H1 (cell line): Measurements from ENCODE around the gene CCDC127. TPM values are rescaled to one million over a fixed set of nuclear protein-coding genes. Genes with fewer than 3 reads are reported as not detected.

Source experiments
- CTCF ChIA-PET: fragments of 300-600 bp; sonication (Branson Sonifier 250); formaldehyde crosslinking; loops from one replicate; lab custom pipeline; 2021; ENCODE audit not compliant: partially characterized antibody; lab: Charles Lee
- POLR2A ChIA-PET: fragments of 300-600 bp; sonication (Branson Sonifier 250); formaldehyde crosslinking; loops from one replicate; lab custom pipeline; 2021; ENCODE audit warnings: inconsistent platforms; ENCODE audit not compliant: partially characterized antibody; lab: Charles Lee
- DNase-seq, 2 experiments: peaks; one replicate each; pipeline versions ENCODE4 v3.0.0 to v3.0.0-alpha.2; 2010 to 2022; ENCODE audit warnings: low spot score in 2 of 2, low read depth in 1 of 2, mixed read lengths in 1 of 2
- FAIRE-seq: peaks from 2 replicates; lab custom pipeline; 2011; peaks lifted over from hg19 to GRCh38; lab: Jason Lieb, UNC
- H2AFZ ChIP-seq: 2 replicates; pipeline ENCODE4 v1.8.1; 2012; ENCODE audit warnings: low read length, inconsistent platforms
- H2AK5ac ChIP-seq: 2 replicates; pipeline ENCODE4 v1.6.1; 2013; ENCODE audit warnings: low read depth, low read length
- H2BK120ac ChIP-seq: replicated peaks from 2 replicates; pipeline ENCODE3; 2013; ENCODE audit warnings: low read depth, low read length, inconsistent platforms
- H2BK12ac ChIP-seq: 2 replicates; pipeline ENCODE4 v1.6.1; 2013; ENCODE audit warnings: low read depth, low read length
- H2BK15ac ChIP-seq: 2 replicates; pipeline ENCODE4 v1.6.1; 2013; ENCODE audit warnings: low read length
- H2BK20ac ChIP-seq: 2 replicates; pipeline ENCODE4 v1.6.1; 2013; ENCODE audit warnings: low read length
- H2BK5ac ChIP-seq: 2 replicates; pipeline ENCODE4 v1.6.1; 2013; ENCODE audit warnings: low read depth, low read length
- H3K14ac ChIP-seq: 2 replicates; pipeline ENCODE4 v1.6.1; 2013; ENCODE audit warnings: inconsistent platforms; ENCODE audit not compliant: insufficient read length
- H3K18ac ChIP-seq: 2 replicates; pipeline ENCODE4 v1.6.1; 2013; ENCODE audit warnings: low read length; ENCODE audit errors: extremely low read depth
- H3K23ac ChIP-seq: 2 replicates; pipeline ENCODE4 v1.6.1; 2013; ENCODE audit warnings: inconsistent platforms; ENCODE audit not compliant: insufficient read length
- H3K23me2 ChIP-seq: 2 replicates; pipeline ENCODE4 v1.6.1; 2013; ENCODE audit warnings: low read depth, low read length
- H3K27ac ChIP-seq: 2 replicates; pipeline ENCODE4 v1.6.1; 2011; ENCODE audit warnings: low read depth, low read length, inconsistent platforms
- H3K27me3 ChIP-seq, 4 experiments: replicated peaks in 1 of 4; 1 replicate in 1 of 4; 2 replicates in 3 of 4; pipeline versions ENCODE4 v1.6.1 to v1.8.1; 2011 to 2013; ENCODE audit warnings: low read length in 3 of 4, mild to moderate bottlenecking in 3 of 4, inconsistent platforms in 2 of 4, mixed read lengths in 2 of 4, moderate library complexity in 1 of 4; ENCODE audit not compliant: control insufficient read depth in 3 of 4, insufficient read depth in 3 of 4; ENCODE audit errors: extremely low read depth in 1 of 4
- H3K36me3 ChIP-seq, 4 experiments: 2 replicates each; pipeline versions ENCODE4 v1.6.1 to v1.8.1; 2011 to 2013; ENCODE audit warnings: mild to moderate bottlenecking in 4 of 4, low read length in 3 of 4, moderate library complexity in 2 of 4, control low read depth in 1 of 4, inconsistent platforms in 1 of 4; ENCODE audit not compliant: insufficient read depth in 4 of 4, control insufficient read depth in 2 of 4
- H3K4ac ChIP-seq: replicated peaks from 2 replicates; pipeline ENCODE3; 2013; ENCODE audit warnings: low read length, low read depth, mixed read lengths, inconsistent platforms; ENCODE audit not compliant: insufficient read length
- H3K4me1 ChIP-seq, 4 experiments: replicated peaks in 1 of 4; 1 replicate in 1 of 4; 2 replicates in 3 of 4; pipeline versions ENCODE4 v1.6.1 to v1.8.1; 2011 to 2013; ENCODE audit warnings: low read length in 3 of 4, inconsistent platforms in 2 of 4, mixed read lengths in 1 of 4; ENCODE audit not compliant: insufficient read depth in 4 of 4, control insufficient read depth in 3 of 4
- H3K4me2 ChIP-seq, 2 experiments: 2 replicates each; pipeline versions ENCODE4 v1.6.1 to v1.8.1; 2011 to 2013; ENCODE audit warnings: low read depth in 2 of 2, low read length in 2 of 2, control low read depth in 1 of 2, inconsistent platforms in 1 of 2, mild to moderate bottlenecking in 1 of 2; ENCODE audit not compliant: insufficient read depth in 1 of 2
- H3K4me3 ChIP-seq, 4 experiments: fragments of 200-600, 300-600 bp in 1 of 4; sonication (generic), shearing (Covaris generic), sonication (Bioruptor Twin) in 1 of 4; 2 replicates each; pipeline versions ENCODE4 v1.5.1 to v1.8.1; 2011 to 2016; ENCODE audit warnings: low read length in 4 of 4, low read depth in 3 of 4, control low read depth in 2 of 4, inconsistent platforms in 2 of 4, mild to moderate bottlenecking in 2 of 4, mixed read lengths in 1 of 4, moderate library complexity in 1 of 4; ENCODE audit not compliant: insufficient read depth in 2 of 4; ENCODE audit errors: extremely low read depth in 1 of 4
- H3K56ac ChIP-seq: replicated peaks from 2 replicates; pipeline ENCODE3; 2013; ENCODE audit warnings: low read depth, mild to moderate bottlenecking, mixed read lengths, low read length, inconsistent platforms; ENCODE audit not compliant: insufficient read length
- H3K79me1 ChIP-seq: 2 replicates; pipeline ENCODE4 v1.6.1; 2013; ENCODE audit warnings: low read depth, low read length, control low read depth
- H3K79me2 ChIP-seq, 2 experiments: 2 replicates each; pipeline versions ENCODE4 v1.6.1 to v1.8.1; 2012 to 2013; ENCODE audit warnings: low read length in 2 of 2, mild to moderate bottlenecking in 2 of 2, inconsistent platforms in 1 of 2; ENCODE audit not compliant: insufficient read depth in 2 of 2, control insufficient read depth in 1 of 2
- H3K9ac ChIP-seq, 4 experiments: replicated peaks in 1 of 4; 1 replicate in 1 of 4; 2 replicates in 3 of 4; pipeline versions ENCODE4 v1.6.1 to v1.8.1; 2011 to 2013; ENCODE audit warnings: low read depth in 3 of 4, low read length in 3 of 4, control low read depth in 2 of 4, mild to moderate bottlenecking in 2 of 4, moderate library complexity in 2 of 4, inconsistent platforms in 1 of 4; ENCODE audit errors: extremely low read depth in 1 of 4
- H3K9me3 ChIP-seq, 2 experiments: 2 replicates each; pipeline versions ENCODE4 v1.6.1 to v1.8.1; 2012 to 2013; ENCODE audit warnings: mild to moderate bottlenecking in 2 of 2, moderate library complexity in 2 of 2, control low read depth in 1 of 2, inconsistent platforms in 1 of 2, low read depth in 1 of 2, low read length in 1 of 2, mixed read lengths in 1 of 2; ENCODE audit not compliant: insufficient read depth in 2 of 2
- H4K20me1 ChIP-seq, 2 experiments: replicated peaks in 1 of 2; 2 replicates each; pipeline versions ENCODE3 to v1.8.1; 2011 to 2013; ENCODE audit warnings: inconsistent platforms in 2 of 2, low read length in 2 of 2, mild to moderate bottlenecking in 1 of 2; ENCODE audit not compliant: insufficient read depth in 2 of 2, control insufficient read depth in 1 of 2
- H4K5ac ChIP-seq: 2 replicates; pipeline ENCODE4 v1.6.1; 2013; ENCODE audit warnings: low read length, low read depth, mixed read lengths, inconsistent platforms; ENCODE audit not compliant: insufficient read length
- H4K8ac ChIP-seq: 2 replicates; pipeline ENCODE4 v1.8.0; 2013; ENCODE audit warnings: mild to moderate bottlenecking, moderate library complexity, low read length, inconsistent platforms; ENCODE audit not compliant: insufficient read depth; ENCODE audit errors: extremely low read depth
- H4K91ac ChIP-seq: replicated peaks from 2 replicates; pipeline ENCODE3; 2013; ENCODE audit warnings: low read length, mixed read lengths, inconsistent platforms; ENCODE audit not compliant: insufficient read length
- CTBP2 ChIP-seq: IDR thresholded peaks from 2 replicates; pipeline ENCODE4 v1.7.0; 2011; ENCODE audit warnings: borderline replicate concordance, mild to moderate bottlenecking, moderate library complexity, mixed read lengths, low read length; ENCODE audit not compliant: insufficient read depth, insufficient read length
- EGR1 ChIP-seq: IDR thresholded peaks from 2 replicates; pipeline ENCODE4 v1.6.1; 2011; ENCODE audit warnings: low read depth, low read length, borderline replicate concordance
- FOSL1 ChIP-seq: IDR thresholded peaks from 2 replicates; pipeline ENCODE4 v1.6.1; 2011; ENCODE audit warnings: mild to moderate bottlenecking, low read depth, low read length, moderate library complexity; ENCODE audit not compliant: insufficient read depth
- JUN ChIP-seq: IDR thresholded peaks from 2 replicates; pipeline ENCODE4 v1.6.1; 2011; ENCODE audit warnings: low read depth, mild to moderate bottlenecking, improper control_type of control experiment, low read length
- NRF1 ChIP-seq: IDR thresholded peaks from 2 replicates; pipeline ENCODE4 v1.6.1; 2011; ENCODE audit warnings: mild to moderate bottlenecking, low read depth, low read length, improper control_type of control experiment
- RFX5 ChIP-seq: IDR thresholded peaks from 2 replicates; pipeline ENCODE4 v1.6.1; 2011; ENCODE audit warnings: low read depth, low read length, improper control_type of control experiment, borderline replicate concordance
- RNF2 ChIP-seq: fragments of 200-900, 300-1000 bp; sonication (generic); IDR thresholded peaks from 2 replicates; pipeline ENCODE4 v1.7.1; 2016; ENCODE audit warnings: borderline replicate concordance, low read depth, mild to moderate bottlenecking, antibody characterized with exemption, low read length; ENCODE audit not compliant: poor library complexity, severe bottlenecking; ENCODE audit errors: missing control alignments
- RXRA ChIP-seq: IDR thresholded peaks from 2 replicates; pipeline ENCODE4 v1.6.1; 2011; ENCODE audit warnings: low read depth, mild to moderate bottlenecking, low read length, moderate library complexity; ENCODE audit not compliant: insufficient read depth
- SP1 ChIP-seq: IDR thresholded peaks from 2 replicates; pipeline ENCODE4 v1.6.1; 2011; ENCODE audit warnings: low read depth, low read length
- SP2 ChIP-seq: IDR thresholded peaks from 2 replicates; pipeline ENCODE4 v1.6.1; 2012; ENCODE audit warnings: mild to moderate bottlenecking, low read length, inconsistent platforms
- SP4 ChIP-seq: IDR thresholded peaks from 2 replicates; pipeline ENCODE4 v1.6.1; 2012; ENCODE audit warnings: low read length, inconsistent platforms
- TAF1 ChIP-seq: IDR thresholded peaks from 2 replicates; pipeline ENCODE4 v1.6.1; 2011; ENCODE audit warnings: mild to moderate bottlenecking, low read depth, low read length
- TCF12 ChIP-seq: IDR thresholded peaks from 2 replicates; pipeline ENCODE4 v1.6.1; 2011; ENCODE audit warnings: low read depth, mild to moderate bottlenecking, low read length
- ZNF274 ChIP-seq: IDR thresholded peaks from 2 replicates; pipeline ENCODE4 v1.7.0; 2012; ENCODE audit warnings: low read length, borderline replicate concordance; ENCODE audit errors: extremely low read depth
- WGBS, 2 experiments: shearing (Covaris generic) in 1 of 2; methylation state at CpG; one replicate each; pipeline versions ENCODE4 v1.1.6 to v1.1.7; 2013 to 2015; ENCODE audit warnings: low lambda C conversion rate in 2 of 2, mixed read lengths in 2 of 2, inconsistent platforms in 1 of 2, low coverage in 1 of 2, missing lambda C conversion rate in 1 of 2; ENCODE audit not compliant: insufficient replicate concordance in 2 of 2, insufficient coverage in 1 of 2, insufficient read length in 1 of 2; ENCODE audit errors: extremely low coverage in 1 of 2, missing lambda C conversion rate in 1 of 2; 5-methylcytosine and 5-hydroxymethylcytosine counted together
- polyA plus RNA-seq, 7 experiments: library from polyadenylated mRNA; depleted of rRNA in 3 of 7; stranded (reverse) in 5 of 7; unstranded in 2 of 7; fragments of >200 nt in 5 of 7; fragments of 200-250 nt in 2 of 7; gene quantifications; 1 replicate in 5 of 7; 2 replicates in 1 of 7; 4 replicates in 1 of 7; pipeline versions ENCODE4 v1.2.1 to v1.2.3, GENCODE V29; 2011 to 2013; ENCODE audit warnings: missing spikeins in 2 of 7, mixed read lengths in 2 of 7
- total RNA-seq: library from RNA; stranded (reverse); fragmentation: NEBNext Ultra II Directional; extraction: Animal tissue kit (Norgen Biotek cat#: 25700); gene quantifications from 2 replicates; pipeline ENCODE4 v1.2.1, GENCODE V29; 2021

The CCDC127 gene
- total and polyA plus RNA-seq, 2 of the 8 experiments (the other 6 are each of a cell fraction or from before 2014, with no cell fraction given), result 2.9 to 8.0 TPM

DNA sequence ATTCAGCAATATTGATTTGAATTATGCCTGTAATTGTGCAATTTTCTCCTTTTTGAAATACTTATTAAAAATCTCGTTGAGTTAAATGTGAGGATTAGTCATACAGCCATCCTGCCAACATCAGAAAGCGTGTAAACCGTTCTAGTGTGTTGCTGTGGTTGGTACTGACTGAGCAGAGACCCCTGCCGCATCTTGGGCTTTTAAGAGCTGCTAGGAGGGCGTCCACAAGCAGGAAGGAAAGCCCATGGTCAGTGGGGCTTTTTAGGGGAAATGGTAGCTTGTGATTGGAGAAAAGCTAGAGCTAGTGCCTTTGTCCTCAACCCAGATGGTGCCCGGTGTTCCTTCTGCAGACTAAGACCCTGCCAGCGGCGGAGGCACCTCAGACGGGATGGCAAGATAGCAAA, 1.5 kb upstream of the CCDC127 start:
- no peak overlapping the region for H3K27ac ChIP-seq
- peaks cover 2% of the 10 kb centered on the region; the same call in 1 of the 2 replicates for H3K79me1 ChIP-seq
- no peak overlapping the region for H3K4ac ChIP-seq
- no peak overlapping the region for H2BK12ac ChIP-seq
- CTCF ChIA-PET, result interaction anchor here (0.7 to 2.9 kb wide), 3 partner anchors 24 to 31 kb away, joined by 3 to 10 read pairs (median 4); no protein-coding TSS in a partner anchor
- H3K23me2 ChIP-seq, result peaks cover 3% of the 10 kb centered on the region
- 53% methylated on average over 9 of the region's 9 CpGs; no CpG with 5 or more reads in 1 of the 2 experiments for WGBS, 2 experiments
- peaks cover 0 to 8% (median 1%) of the 10 kb centered on the region in 4 experiments; a peak in 3 of 8 replicates for H3K36me3 ChIP-seq
- no peak overlapping the region for H2BK15ac ChIP-seq
- H3K79me2 ChIP-seq, result peaks cover 3 to 46% of the 10 kb centered on the region in 2 experiments; a peak in 3 of 4 replicates
- no peak overlapping the region for H3K14ac ChIP-seq
- no peak overlapping the region for H3K23ac ChIP-seq
- peaks cover 2 to 7% of the 10 kb centered on the region in 2 experiments for H4K20me1 ChIP-seq
- peak overlapping the region in 2 of 4 experiments; percentile 10 to 36; a peak in 2 of 7 replicates for H3K9ac ChIP-seq
- H4K5ac ChIP-seq, result no peak overlapping the region
- no peaks in the 10 kb centered on the region for H3K27me3 ChIP-seq
- no peaks in the 10 kb centered on the region for H3K9me3 ChIP-seq
- H2AFZ ChIP-seq, result no peak overlapping the region
- peaks cover 0 to 4% (median 2%) of the 10 kb centered on the region in 4 experiments; a peak in 2 of 7 replicates for H3K4me1 ChIP-seq
- no peak overlapping the region for H3K18ac ChIP-seq
- H2BK20ac ChIP-seq, result no peak overlapping the region
- no peak overlapping the region for H4K91ac ChIP-seq
- peak overlapping the region; percentile 84 to 93 (median 90); a peak in 6 of 8 replicates for H3K4me3 ChIP-seq
- H2BK120ac ChIP-seq, result no peak overlapping the region
- POLR2A ChIA-PET, result interaction anchor here (0.6 to 2.2 kb wide), 7 partner anchors 10 to 52 kb away, joined by 3 to 8 read pairs (median 4); partner anchors contain the start of gene PDCD6
- no peak overlapping the region for H3K56ac ChIP-seq
- no peak for DNase-seq
- H2BK5ac ChIP-seq, result no peak overlapping the region
- no peak overlapping the region for H4K8ac ChIP-seq
- no peak overlapping the region for H2AK5ac ChIP-seq
- FAIRE-seq, result no peak
- H3K4me2 ChIP-seq, result peak overlapping the region; percentile 79 to 91
- TF ChIP-seq JUN (no peak), SP4 (no peak), RNF2 (no peak), TCF12 (no peak), FOSL1 (no peak), NRF1 (no peak), SP1 (no peak), TAF1 (no peak), RFX5 (no peak), SP2 (no peak), CTBP2 (no peak), ZNF274 (no peak), RXRA (no peak), EGR1 (no peak)
